Liver (tissue), 9 donors: ENCODE data around the gene SLC66A1. TPM values are rescaled to one million over a fixed set of nuclear protein-coding genes. Genes with fewer than 3 reads are reported as not detected.
"Not testable (repeated sequence)": the region's sequence is repeated elsewhere in the genome, so short reads cannot be mapped to it uniquely, and the experiment has no call there.

Experiments used
- DNase-seq: peaks from one replicate; pipeline ENCODE4 v3.0.0-alpha.2; 2017; ENCODE audit warnings: low spot score
- H3K27ac ChIP-seq, 2 donors: one replicate each; pipeline ENCODE4 v1.7.0; 2013; ENCODE audit warnings: inconsistent platforms in 2 of 2, low read length in 2 of 2, control low read depth in 1 of 2, low read depth in 1 of 2, mild to moderate bottlenecking in 1 of 2
- H3K27me3 ChIP-seq, 4 donors: one replicate each; pipeline versions ENCODE4 v1.6.1 to v1.7.0; 2013; ENCODE audit warnings: low read length in 3 of 4, inconsistent platforms in 1 of 4, mild to moderate bottlenecking in 1 of 4, moderate library complexity in 1 of 4; ENCODE audit not compliant: control insufficient read depth in 4 of 4, insufficient read depth in 4 of 4
- H3K36me3 ChIP-seq, 4 donors: one replicate each; pipeline versions ENCODE4 v1.6.1 to v1.7.0; 2013; ENCODE audit warnings: low read length in 3 of 4, mild to moderate bottlenecking in 3 of 4, low read depth in 1 of 4, moderate library complexity in 1 of 4; ENCODE audit not compliant: control insufficient read depth in 4 of 4, insufficient read depth in 3 of 4
- H3K4me1 ChIP-seq, 4 donors: one replicate each; pipeline versions ENCODE4 v1.6.1 to v1.7.0; 2013; ENCODE audit warnings: low read length in 3 of 4, mild to moderate bottlenecking in 3 of 4, moderate library complexity in 1 of 4; ENCODE audit not compliant: control insufficient read depth in 4 of 4, insufficient read depth in 4 of 4
- H3K4me3 ChIP-seq, 3 donors: one replicate each; pipeline versions ENCODE4 v1.6.1 to v1.7.0; 2013; ENCODE audit warnings: low read length in 3 of 3, control low read depth in 1 of 3, low read depth in 1 of 3, mild to moderate bottlenecking in 1 of 3
- H3K9ac ChIP-seq, 2 donors: one replicate each; pipeline ENCODE4 v1.7.0; 2013; ENCODE audit warnings: low read length in 2 of 2, mild to moderate bottlenecking in 2 of 2, moderate library complexity in 2 of 2, control low read depth in 1 of 2, low read depth in 1 of 2
- H3K9me3 ChIP-seq, 4 donors: one replicate each; pipeline versions ENCODE4 v1.6.1 to v1.7.0; 2013; ENCODE audit warnings: low read length in 3 of 4; ENCODE audit not compliant: control insufficient read depth in 4 of 4
- ATF3 ChIP-seq: IDR thresholded peaks from 2 replicates; pipeline ENCODE4 v1.6.1; 2016; ENCODE audit warnings: antibody characterized with exemption
- CTCF ChIP-seq: fragments of 150-350 bp; IDR thresholded peaks from 2 replicates; pipeline ENCODE4 v1.5.1; 2017; ENCODE audit warnings: improper control_type of control experiment, low read depth, low read length; ENCODE audit not compliant: missing input control
- EGR1 ChIP-seq, 2 donors: IDR thresholded peaks; 2 replicates each; pipeline ENCODE4 v1.6.1; 2016 to 2018; ENCODE audit warnings: antibody characterized with exemption in 2 of 2, low read depth in 2 of 2
- FOXA2 ChIP-seq: IDR thresholded peaks from 2 replicates; pipeline ENCODE4 v1.6.1; 2016; ENCODE audit warnings: antibody characterized with exemption
- GABPA ChIP-seq, 2 donors: IDR thresholded peaks in 1 of 2; conservative IDR thresholded peaks in 1 of 2; 2 replicates each; pipeline ENCODE4 v1.6.1; 2016; ENCODE audit warnings: antibody characterized with exemption in 2 of 2, mild to moderate bottlenecking in 1 of 2, moderate library complexity in 1 of 2
- HNF4A ChIP-seq, 2 donors: conservative IDR thresholded peaks; 2 replicates each; pipeline ENCODE4 v1.6.1; 2016; ENCODE audit warnings: antibody characterized with exemption in 2 of 2, mild to moderate bottlenecking in 2 of 2
- HNF4G ChIP-seq: IDR thresholded peaks from 2 replicates; pipeline ENCODE4 v1.6.1; 2016; ENCODE audit warnings: antibody characterized with exemption
- JUND ChIP-seq, 2 donors: IDR thresholded peaks; 2 replicates each; pipeline ENCODE4 v1.6.1; 2016; ENCODE audit warnings: antibody characterized with exemption in 2 of 2
- NR2F2 ChIP-seq: IDR thresholded peaks from 2 replicates; pipeline ENCODE4 v1.6.1; 2016; ENCODE audit warnings: antibody characterized with exemption
- RAD21 ChIP-seq, 2 donors: IDR thresholded peaks; 2 replicates each; pipeline ENCODE4 v1.6.1; 2016; ENCODE audit warnings: antibody characterized with exemption in 2 of 2, mild to moderate bottlenecking in 2 of 2
- REST ChIP-seq: IDR thresholded peaks from 2 replicates; pipeline ENCODE4 v1.6.1; 2016; ENCODE audit warnings: antibody characterized with exemption, mild to moderate bottlenecking
- RXRA ChIP-seq, 2 donors: IDR thresholded peaks; 2 replicates each; pipeline ENCODE4 v1.6.1; 2017 to 2018; ENCODE audit warnings: antibody characterized with exemption in 2 of 2, mild to moderate bottlenecking in 1 of 2
- SP1 ChIP-seq: IDR thresholded peaks from 2 replicates; pipeline ENCODE4 v1.6.1; 2018; ENCODE audit warnings: antibody characterized with exemption, mild to moderate bottlenecking
- TAF1 ChIP-seq: conservative IDR thresholded peaks from 2 replicates; pipeline ENCODE4 v1.6.1; 2016; ENCODE audit warnings: antibody characterized with exemption, mild to moderate bottlenecking
- YY1 ChIP-seq: IDR thresholded peaks from 2 replicates; pipeline ENCODE4 v1.6.1; 2016; ENCODE audit warnings: antibody characterized with exemption, mild to moderate bottlenecking
- ZBTB33 ChIP-seq: IDR thresholded peaks from 2 replicates; pipeline ENCODE4 v1.6.1; 2016; ENCODE audit warnings: antibody characterized with exemption
- WGBS: extraction: QIAGEN DNeasy Blood & Tissue Kit; methylation state at CpG from one replicate; pipeline ENCODE4 v1.1.7; 2013; 5-methylcytosine and 5-hydroxymethylcytosine counted together
- polyA plus RNA-seq, 2 donors: library from polyadenylated mRNA; stranded (reverse) in 1 of 2; unstranded in 1 of 2; fragments of 200-250 nt in 1 of 2; fragments of >200 nt in 1 of 2; fragmentation: Nextera tagmentation in 1 of 2; extraction: Ambion mirVana in 1 of 2; gene quantifications; one replicate each; pipeline versions ENCODE4 v1.2.1 to v1.2.3, GENCODE V29; 2013 to 2015
- total RNA-seq, 2 donors: library from RNA; depleted of rRNA; stranded (reverse); fragments of >200 nt; gene quantifications; one replicate each; pipeline ENCODE4 v1.2.3, GENCODE V29; 2014
- TF ChIP-seq, protein P1 (sequence below): IDR thresholded peaks from 2 replicates; pipeline ENCODE4 v1.6.1; 2016; ENCODE audit warnings: antibody characterized with exemption
- donor health status: healthy.
- donor health status: healthy.
- donor health status: healthy.
- donor health status: healthy.
- donor health status: healthy.

Gene SLC66A1
- total and polyA plus RNA-seq, 4 donors, result 6.8 to 16.0 (median 14.0) TPM

GRCh38 chr1:19304081-19304480 is 8.0 kb upstream of the SLC66A1 start:
- H3K9ac ChIP-seq, H3K4me3 ChIP-seq, DNase-seq, H3K9me3 ChIP-seq, H3K4me1 ChIP-seq, H3K27me3 ChIP-seq, H3K27ac ChIP-seq: not testable (repeated sequence)
- peaks cover 10 to 56% (median 34%) of the 10 kb centered on the region in 4 donors for H3K36me3 ChIP-seq
- 97% methylated on average over 10 of the region's 10 CpGs for WGBS

DNA sequence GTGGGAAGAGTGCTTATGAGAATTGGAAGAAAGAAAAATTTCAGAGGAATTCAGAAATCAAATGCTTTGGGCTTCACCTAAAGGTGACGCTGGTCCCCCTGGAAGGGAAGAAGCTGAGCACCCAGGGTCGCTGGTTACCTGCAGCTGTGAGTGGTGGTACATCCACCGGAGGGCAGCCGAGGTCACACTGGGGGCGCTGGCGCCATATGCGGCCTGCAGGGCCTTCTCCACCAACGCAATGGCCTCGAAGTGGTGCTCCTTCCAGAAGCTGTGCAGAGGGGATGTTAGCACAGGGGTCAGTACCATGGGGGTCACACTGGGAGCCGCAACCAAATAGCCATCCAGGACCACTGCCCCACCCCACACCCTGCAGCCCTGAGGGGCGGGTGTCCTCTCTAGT is 6.2 kb upstream of the SLC66A1 start:
- no peak overlapping the region for H3K4me3 ChIP-seq
- peaks cover 0 to 4% (median 3%) of the 10 kb centered on the region in 4 donors for H3K4me1 ChIP-seq
- WGBS, result 96% methylated on average over 11 of the region's 11 CpGs
- H3K9ac ChIP-seq, result no peak overlapping the region
- no peak for TF ChIP-seq RAD21 (IDR thresholded peaks at IDR 0.05)
- no peak for TF ChIP-seq ATF3
- TF ChIP-seq FOXA2, result no peak
- no peak for TF ChIP-seq GABPA (IDR thresholded peaks at IDR 0.05 in 1 of 2, conservative IDR thresholded peaks at IDR 0.05 in 1 of 2)
- TF ChIP-seq, protein P1, sequence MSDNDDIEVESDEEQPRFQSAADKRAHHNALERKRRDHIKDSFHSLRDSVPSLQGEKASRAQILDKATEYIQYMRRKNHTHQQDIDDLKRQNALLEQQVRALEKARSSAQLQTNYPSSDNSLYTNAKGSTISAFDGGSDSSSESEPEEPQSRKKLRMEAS, result no peak
- TF ChIP-seq NR2F2, result no peak
- TF ChIP-seq HNF4G, result no peak
- TF ChIP-seq EGR1 (IDR thresholded peaks at IDR 0.05; ENCODE audit: low read depth in 2 of 2), result no peak
- TF ChIP-seq CTCF, result no peak
- TF ChIP-seq ZBTB33, result no peak
- no peak for TF ChIP-seq JUND (IDR thresholded peaks at IDR 0.05)
- TF ChIP-seq REST, result no peak
- no peak for TF ChIP-seq RXRA (IDR thresholded peaks at IDR 0.05)
- TF ChIP-seq SP1, result no peak
- no peak for TF ChIP-seq HNF4A (conservative IDR thresholded peaks at IDR 0.05)
- no peak for TF ChIP-seq TAF1
- TF ChIP-seq YY1, result no peak
- H3K36me3 ChIP-seq, result peaks cover 10 to 56% (median 34%) of the 10 kb centered on the region in 4 donors
- H3K9me3 ChIP-seq, result no peaks in the 10 kb centered on the region
- H3K27me3 ChIP-seq, result no peaks in the 10 kb centered on the region
- H3K27ac ChIP-seq, result no peak overlapping the region
- no peak for DNase-seq
